ENCODE results near the gene LINC00305.

DNA sequence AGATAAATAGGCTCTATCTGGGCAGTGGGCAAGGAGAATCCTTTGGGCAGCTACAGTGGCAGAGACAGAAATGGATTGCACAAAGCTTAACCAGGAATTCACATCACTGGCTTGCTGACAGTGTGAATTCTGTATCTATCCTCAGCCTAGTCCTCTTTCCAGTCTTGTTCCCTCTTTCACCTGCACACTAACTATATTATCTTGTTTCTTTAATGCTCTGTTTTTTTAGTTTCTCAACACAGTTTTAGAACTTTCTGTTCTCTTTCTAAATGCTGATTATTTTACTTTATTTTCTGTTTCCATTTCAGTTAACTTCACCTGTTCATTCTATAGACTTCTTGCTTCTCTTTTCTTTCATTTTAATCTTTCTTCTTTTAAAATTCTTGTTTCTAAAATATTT is 66.4 kb downstream of the LINC00305 start:
- TF ChIP-seq, protein P1, sequence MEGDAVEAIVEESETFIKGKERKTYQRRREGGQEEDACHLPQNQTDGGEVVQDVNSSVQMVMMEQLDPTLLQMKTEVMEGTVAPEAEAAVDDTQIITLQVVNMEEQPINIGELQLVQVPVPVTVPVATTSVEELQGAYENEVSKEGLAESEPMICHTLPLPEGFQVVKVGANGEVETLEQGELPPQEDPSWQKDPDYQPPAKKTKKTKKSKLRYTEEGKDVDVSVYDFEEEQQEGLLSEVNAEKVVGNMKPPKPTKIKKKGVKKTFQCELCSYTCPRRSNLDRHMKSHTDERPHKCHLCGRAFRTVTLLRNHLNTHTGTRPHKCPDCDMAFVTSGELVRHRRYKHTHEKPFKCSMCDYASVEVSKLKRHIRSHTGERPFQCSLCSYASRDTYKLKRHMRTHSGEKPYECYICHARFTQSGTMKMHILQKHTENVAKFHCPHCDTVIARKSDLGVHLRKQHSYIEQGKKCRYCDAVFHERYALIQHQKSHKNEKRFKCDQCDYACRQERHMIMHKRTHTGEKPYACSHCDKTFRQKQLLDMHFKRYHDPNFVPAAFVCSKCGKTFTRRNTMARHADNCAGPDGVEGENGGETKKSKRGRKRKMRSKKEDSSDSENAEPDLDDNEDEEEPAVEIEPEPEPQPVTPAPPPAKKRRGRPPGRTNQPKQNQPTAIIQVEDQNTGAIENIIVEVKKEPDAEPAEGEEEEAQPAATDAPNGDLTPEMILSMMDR (conservative IDR thresholded peaks at IDR 0.05; ENCODE audit: low read length), result no peak
- TF ChIP-seq EZH2phosphoT487 (IDR thresholded peaks at IDR 0.05; ENCODE audit: borderline replicate concordance, low read depth, low read length), result no peak

Data from OCI-LY7 (cell line).